ENCODE results near the gene SPATA17.

- TF ChIP-seq EZH2 (IDR thresholded peaks at IDR 0.05; ENCODE audit: insufficient read depth, poor library complexity, severe bottlenecking) (no peak), EZH2phosphoT487 (IDR thresholded peaks at IDR 0.05; ENCODE audit: insufficient read depth, low read depth) (no peak)
These were observed 40.5 kb upstream of the SPATA17 start for GRCh38 chr1:217590598-217590997.
